GM21390 (cell line): ENCODE data around the gene NPAS2.

Source experiments
- ATAC-seq: cut with Tn5 transposase; IDR thresholded peaks from one replicate; pipeline ENCODE4 v1.9.1; 2021; ENCODE audit not compliant: unreplicated experiment

Gene NPAS2

DNA sequence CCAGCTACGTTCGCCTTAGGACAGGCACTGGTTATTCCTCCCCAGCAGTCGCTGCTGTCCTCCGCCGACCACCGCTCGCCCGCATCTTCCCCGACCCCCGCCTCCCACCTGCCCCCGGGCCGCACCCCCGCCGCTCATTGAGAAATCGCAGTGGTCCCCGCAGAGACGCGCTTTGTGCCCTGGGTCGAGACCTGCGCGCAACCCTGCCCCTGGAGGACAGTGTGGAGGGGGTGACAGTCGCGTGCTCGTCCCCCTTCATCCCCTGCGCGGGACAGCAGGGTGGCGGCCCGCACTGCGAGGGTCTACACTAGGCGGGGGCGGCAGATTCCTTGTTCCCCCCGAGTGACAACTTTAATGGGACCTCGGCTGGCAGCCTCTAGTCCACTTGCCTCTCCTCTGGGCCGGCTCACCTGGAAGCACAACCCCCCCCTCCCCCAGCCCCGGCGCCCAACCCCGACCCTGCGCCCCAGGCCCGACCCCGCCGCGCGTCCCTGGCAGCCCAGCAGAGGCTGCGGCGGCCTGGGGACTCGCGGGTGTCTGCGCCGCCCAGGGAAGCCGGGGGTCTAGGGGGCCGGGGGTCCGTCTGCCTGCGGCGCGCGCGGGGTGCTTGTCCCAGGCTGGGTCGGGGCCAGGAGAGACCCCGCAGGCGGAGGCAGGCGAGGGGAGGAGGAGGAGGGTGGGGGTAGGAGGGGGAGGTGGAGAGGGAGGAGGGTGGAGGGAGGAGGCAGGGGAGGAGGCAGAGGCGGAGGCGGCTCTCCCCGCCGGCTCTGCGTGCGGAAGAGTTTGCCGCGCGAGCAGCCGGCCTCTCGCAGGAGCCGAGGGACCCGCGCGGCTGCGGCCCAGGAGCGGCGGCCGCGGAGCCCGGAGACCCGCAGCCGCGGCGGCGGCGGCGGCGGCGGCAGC, at the start of gene NPAS2:
NPAS2 (plus strand) TSS at position 770 of the 903 bp plus-strand sequence. CDS start 84,616 bp downstream, outside the sequence.
- no peak for ATAC-seq

DNA sequence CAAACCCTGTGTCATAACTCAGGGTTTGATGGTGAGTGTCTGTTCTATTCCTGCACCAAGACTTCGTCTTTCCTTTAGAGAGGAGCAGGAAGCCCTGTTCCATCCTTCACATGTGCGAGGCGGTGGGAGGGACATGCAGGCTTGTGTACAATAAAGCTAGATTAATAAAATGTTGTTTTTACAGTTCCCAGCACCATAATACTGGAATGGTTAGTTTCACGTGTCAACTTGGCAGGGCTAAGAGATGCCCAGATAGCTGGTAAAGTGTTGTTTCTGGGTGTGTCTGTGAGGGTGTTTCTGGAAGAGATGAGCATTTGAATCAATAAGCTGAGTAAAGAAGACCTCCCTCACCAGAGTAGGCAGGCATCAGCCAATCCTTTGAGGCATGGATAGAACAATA, 48.8 kb upstream of the NPAS2 start:
- no peak for ATAC-seq

DNA sequence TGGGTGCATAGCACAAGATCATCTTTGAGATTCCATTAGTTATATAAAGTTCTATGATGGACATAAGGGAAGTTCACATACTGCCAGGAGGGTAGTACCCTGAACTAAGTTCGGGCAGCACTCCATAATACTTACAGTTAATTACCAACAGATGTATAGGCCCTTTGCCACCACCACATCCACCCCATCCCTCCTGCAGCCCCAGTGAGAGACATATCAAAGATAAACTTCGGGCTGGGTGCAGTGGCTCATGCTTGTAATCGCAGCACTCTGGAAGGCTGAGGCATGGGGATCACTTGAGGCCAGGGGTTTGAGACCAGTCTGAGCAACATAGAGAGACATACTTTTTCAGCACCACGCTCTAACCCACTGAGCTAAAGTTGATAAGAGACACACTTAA, 46.4 kb upstream of the NPAS2 start:
- no peak for ATAC-seq

DNA sequence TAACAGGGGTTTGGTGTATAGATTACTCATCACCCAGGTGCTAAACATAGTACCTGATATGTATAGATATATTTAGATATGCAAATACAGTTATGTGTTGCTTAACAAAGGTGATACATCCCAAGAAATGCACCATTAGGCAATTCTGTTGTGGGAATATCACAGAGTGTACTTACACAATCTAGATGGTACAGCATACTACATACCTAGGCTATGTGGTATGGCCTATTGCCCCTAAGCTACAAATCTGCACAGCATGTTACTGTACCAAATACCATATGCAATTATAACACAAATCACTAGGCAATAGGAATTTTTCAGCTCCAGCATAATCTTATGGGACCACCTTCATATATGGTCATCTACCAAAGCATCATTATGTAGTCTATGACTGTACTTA, 43.5 kb upstream of the NPAS2 start:
- ATAC-seq = no peak

GRCh38 chr2:100778637-100779450, 41.1 kb upstream of the NPAS2 start:
- no peak for ATAC-seq

- no peak for ATAC-seq
These were observed 40.1 kb upstream of the NPAS2 start for GRCh38 chr2:100779908-100780202.

DNA sequence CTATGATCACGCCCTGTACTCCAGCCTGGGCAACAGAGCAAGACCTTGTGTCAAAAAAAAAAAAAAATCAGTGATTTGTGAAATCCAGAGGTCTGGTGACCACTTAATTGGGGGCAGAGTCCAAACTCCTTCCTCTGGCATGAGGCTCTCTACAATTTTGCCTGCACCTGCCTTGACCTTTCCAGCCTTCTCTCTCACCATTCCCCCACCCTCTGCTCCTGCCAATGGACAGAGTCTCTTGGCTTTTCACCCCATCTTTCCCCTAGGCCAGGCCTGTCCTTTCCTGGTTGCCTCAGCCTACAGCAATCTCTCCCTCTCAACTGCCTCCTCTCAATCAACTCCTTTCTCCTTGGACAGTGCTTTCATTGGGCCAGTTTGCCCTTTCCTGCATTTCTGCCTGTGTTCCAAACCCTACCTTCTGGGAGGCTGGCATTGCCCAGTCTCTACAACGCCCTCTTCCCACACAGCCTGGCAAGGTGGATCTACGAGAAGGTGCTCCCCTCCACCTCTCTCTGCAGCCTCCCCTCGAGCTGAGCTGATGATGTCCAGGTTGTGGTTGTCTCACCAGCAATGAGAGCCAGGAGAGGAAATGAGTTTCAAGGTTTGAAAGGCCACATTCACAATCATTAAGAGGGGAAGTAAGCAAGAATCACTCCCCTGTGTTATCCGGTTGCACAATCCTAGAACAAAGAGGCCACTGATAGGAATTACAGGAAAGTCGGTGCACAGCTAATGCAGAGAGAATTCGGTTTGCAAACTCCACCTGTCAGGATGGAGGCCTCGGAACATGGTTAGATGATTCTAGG, 39.5 kb upstream of the NPAS2 start:
- ATAC-seq = no peak

- no peak for ATAC-seq
These were observed 39.0 kb upstream of the NPAS2 start for GRCh38 chr2:100781009-100781325.

DNA sequence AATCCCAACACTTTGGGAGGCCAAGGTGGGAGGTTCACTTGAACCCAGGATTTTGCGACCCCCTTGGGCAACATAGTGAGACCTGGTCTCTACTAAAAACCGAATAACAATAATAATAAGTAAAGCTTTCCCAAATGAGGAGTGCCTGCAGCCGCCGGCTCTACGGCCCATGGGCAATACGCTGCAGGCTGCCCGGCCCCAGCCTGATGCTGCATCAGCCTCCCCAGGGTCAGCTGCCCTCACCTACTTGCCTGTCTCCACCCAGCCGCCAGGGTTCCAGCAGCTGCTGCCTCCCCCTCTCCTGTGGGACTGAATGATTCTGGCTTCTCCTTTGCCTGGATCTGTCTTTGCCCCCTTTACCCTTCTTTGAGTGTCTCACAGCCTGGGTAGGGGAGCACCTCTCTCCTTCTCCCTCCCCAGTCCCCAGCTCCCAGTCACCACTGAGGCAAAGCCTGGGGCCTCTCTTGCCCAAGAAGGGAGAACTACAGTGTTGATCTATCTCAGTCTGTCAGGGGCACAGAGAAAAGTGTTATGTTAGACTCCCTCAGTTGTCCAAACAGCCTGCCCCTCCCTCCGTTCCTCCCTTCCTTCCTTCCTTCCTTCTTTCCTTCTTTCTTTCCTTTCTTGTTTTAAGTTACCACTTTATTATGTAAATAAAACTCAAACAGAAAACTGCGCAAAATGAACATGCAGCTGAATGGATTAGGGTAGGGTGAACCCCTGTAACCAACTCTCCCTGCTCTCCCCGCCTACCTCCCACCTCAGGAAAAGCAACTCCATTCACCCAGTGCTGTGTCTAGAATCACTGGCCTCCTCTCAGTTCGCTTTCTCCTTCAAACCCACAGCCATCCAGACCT, 38.2 kb upstream of the NPAS2 start:
- ATAC-seq = no peak

GRCh38 chr2:100782380-100782878, 37.5 kb upstream of the NPAS2 start:
- ATAC-seq = no peak

- no peak for ATAC-seq
These were observed 36.0 kb upstream of the NPAS2 start for GRCh38 chr2:100783987-100784386.

DNA sequence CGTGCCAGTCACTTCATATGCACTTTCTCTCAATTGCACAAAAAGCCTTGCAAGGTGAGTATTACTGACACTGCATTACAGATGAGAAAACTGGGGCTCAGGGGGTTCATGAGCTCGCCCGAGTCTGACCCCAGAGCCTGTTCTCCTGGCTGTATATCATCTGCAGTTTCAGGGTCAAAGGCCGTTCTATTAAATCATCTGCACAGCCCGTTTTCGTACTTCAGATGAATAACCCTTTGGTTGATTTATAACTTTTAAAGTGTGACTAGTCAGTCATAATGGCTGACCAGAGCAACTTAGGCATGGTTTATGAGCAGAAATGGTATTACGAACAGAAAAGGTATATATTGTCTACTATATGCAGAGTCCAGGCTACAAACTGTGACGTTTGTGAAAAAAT, 35.3 kb upstream of the NPAS2 start:
- ATAC-seq = no peak

DNA sequence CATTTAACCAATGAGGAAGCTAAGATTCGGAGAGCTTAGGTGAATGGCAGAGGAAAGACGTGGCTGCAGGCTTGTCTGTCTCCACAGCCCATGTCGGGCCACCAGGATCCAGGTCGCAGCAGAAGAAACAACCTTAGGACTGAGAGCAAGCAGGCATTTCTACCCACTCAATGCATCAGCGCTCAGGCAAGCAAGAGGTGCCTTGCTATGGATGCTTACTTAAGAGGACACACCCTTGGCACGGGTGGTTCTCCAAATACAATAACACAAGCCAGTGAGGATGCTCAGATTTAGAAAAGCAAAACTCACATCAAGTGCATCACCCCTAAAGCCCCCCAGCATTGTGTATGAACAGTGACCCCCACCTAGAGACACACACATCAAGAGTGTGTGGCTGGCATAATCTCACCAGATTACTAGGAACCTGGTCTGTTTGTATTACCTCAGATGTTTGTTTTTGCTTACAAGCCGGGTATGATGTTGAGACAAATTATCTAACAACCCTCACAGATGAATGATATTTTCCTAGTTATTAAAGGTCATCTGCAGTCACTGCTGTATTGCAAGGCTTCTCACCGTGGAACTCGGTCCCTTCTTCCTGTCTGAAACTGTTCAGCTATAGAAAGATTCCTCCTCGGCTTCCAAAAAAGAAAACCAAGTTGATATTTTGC, 34.2 kb upstream of the NPAS2 start:
- ATAC-seq = no peak

DNA sequence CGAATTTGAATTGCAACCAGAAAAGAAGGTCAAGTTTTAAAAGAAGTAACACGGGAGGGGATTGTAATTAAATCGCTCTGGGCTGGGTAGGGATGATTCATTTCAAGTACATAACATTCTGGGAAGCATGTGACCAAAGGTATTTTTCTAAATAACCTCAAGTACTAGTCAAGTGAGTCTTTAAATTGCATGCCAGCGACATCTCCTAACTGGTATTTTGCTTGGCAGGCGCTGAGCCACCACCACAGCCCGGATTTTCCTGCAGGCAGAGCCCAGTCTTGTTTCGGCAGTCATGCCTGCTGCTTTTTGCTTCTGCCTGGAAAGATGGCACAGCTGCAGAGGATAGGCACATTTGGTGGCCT, 33.7 kb upstream of the NPAS2 start:
- ATAC-seq = no peak

DNA sequence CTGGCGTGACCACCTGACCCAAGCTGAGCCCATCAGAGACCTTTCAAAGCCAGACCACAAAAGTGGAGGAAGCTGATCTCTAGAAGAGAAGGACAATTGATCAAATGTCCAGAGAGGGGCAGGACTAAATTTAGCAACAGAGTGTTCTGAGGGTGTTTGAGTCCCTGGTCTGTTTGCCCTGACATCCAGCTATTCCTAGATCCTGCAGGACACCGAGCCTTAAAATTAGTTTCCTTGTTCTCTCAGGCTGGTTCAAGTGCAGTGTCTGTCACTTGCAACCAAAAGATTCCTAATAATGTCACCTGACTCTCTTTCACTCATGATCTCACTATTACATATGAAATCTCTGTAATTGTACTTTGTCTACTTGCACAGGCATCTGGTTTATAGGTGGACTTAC, 33.0 kb upstream of the NPAS2 start:
- no peak for ATAC-seq

DNA sequence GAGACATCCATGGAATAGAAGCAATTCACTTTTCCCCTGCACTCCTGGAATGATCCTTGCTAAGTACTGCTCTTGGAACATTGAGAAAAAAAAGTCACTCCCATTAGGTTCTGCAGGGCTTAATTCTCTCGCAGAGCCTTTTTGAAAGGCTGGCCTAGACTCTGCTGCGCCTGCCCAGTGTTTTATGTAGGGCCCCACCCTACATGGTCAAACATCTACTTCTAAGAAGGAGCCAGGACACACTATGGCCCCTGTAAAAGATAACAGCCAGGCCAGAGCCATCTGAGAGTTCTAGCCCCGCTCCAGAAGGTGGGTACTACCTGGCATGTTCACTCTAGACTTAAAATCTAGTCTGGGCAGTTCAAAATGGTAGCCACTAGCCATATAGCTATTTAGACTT, 30.6 kb upstream of the NPAS2 start:
- no peak for ATAC-seq

- ATAC-seq = no peak
These were observed 28.5 kb upstream of the NPAS2 start for GRCh38 chr2:100791294-100791935.

DNA sequence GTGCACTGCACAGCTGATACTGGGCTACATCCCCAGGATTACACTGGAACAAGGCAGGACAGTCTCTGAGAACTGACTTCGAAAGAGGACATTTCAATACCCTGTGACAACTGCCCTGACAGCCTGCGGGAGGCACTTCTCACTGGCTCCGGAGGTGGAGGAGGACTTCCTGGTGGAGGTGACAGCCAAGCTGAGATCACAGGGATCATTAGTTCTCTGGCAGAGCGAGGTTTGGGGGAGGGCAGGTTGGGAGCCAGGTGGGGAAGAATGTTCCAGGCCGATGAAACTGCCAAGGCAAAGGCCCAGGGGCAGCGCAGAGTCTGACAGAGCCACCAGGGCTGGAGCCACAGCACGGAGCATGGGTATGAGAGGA, 28.0 kb upstream of the NPAS2 start:
- no peak for ATAC-seq

GRCh38 chr2:100793220-100793619, 26.7 kb upstream of the NPAS2 start:
- no peak for ATAC-seq

DNA sequence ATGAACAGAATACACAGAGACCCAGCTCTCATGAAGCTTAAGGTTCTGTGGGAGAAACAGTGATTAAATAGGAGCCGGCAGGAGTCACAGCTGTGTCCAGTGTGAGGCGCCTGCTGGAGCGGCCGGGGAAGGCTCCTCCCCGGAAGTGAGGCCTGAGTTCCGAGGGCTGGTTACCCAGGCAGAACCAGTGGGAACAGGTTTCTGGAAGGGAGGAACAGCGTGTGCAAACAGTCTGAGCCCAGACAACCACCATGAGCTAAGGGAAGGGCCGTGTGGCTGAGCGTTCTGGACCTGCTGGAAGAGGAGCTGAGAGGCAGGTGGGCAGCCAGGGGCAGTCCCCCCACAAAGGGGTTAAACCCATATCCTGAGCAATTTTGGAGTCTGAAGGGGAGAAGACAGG, 26.0 kb upstream of the NPAS2 start:
- ATAC-seq = no peak
